ENCODE results near the gene RPL3. TPM values are rescaled to one million over a fixed set of nuclear protein-coding genes. Genes with fewer than 3 reads are reported as not detected.
A peak's percentile ranks its signal among the peaks of the same experiment; 100 is the strongest.

The RPL3 gene
- polyA plus RNA-seq, 1 donor: 3,924 TPM

GRCh38 chr22:39292561-39293074, 26.8 kb downstream of the RPL3 start:
- DNase-seq: peak; percentile 57 to 65
- no CpG with 5 or more reads among the region's 12 CpGs for WGBS (ENCODE audit: insufficient coverage, low lambda C conversion rate)
- Histone ChIP-seq H3K4me1 (ENCODE audit: control insufficient read depth, insufficient read depth, low read length) (peaks cover 21% of the 10 kb centered on the region), H3K4me3 (ENCODE audit: low read length) (no peak overlapping the region), H3K27me3 (ENCODE audit: control insufficient read depth, insufficient read depth, low read length) (no peaks in the 10 kb centered on the region), H3K36me3 (ENCODE audit: control insufficient read depth, insufficient read depth, low read length) (no peaks in the 10 kb centered on the region), H3K9me3 (ENCODE audit: control insufficient read depth, low read depth, low read length) (peaks cover 3% of the 10 kb centered on the region), H3K27ac (ENCODE audit: low read length) (no peak overlapping the region)

- H3K36me3 ChIP-seq (ENCODE audit: control insufficient read depth, insufficient read depth, low read length): no peaks in the 10 kb centered on the region
- H3K27ac ChIP-seq (ENCODE audit: low read length): no peak overlapping the region
- H3K9me3 ChIP-seq (ENCODE audit: control insufficient read depth, low read depth, low read length): peaks cover 3% of the 10 kb centered on the region
- H3K4me1 ChIP-seq (ENCODE audit: control insufficient read depth, insufficient read depth, low read length): peaks cover 15% of the 10 kb centered on the region
- H3K4me3 ChIP-seq (ENCODE audit: low read length): no peak overlapping the region
- no peak for DNase-seq
- WGBS (ENCODE audit: insufficient coverage, low lambda C conversion rate): no CpG with 5 or more reads among the region's 19 CpGs
- H3K27me3 ChIP-seq (ENCODE audit: control insufficient read depth, insufficient read depth, low read length): no peaks in the 10 kb centered on the region
Measured at GRCh38 chr22:39292031-39292462, 27.4 kb downstream of the RPL3 start.

GRCh38 chr22:39291523-39291922, 27.9 kb downstream of the RPL3 start:
- H3K9me3 ChIP-seq (ENCODE audit: control insufficient read depth, low read depth, low read length): peaks cover 3% of the 10 kb centered on the region
- no peak for DNase-seq
- H3K4me1 ChIP-seq (ENCODE audit: control insufficient read depth, insufficient read depth, low read length): peaks cover 14% of the 10 kb centered on the region
- WGBS (ENCODE audit: insufficient coverage, low lambda C conversion rate): no CpG with 5 or more reads among the region's 10 CpGs
- no peak overlapping the region for H3K4me3 ChIP-seq (ENCODE audit: low read length)
- no peak overlapping the region for H3K27ac ChIP-seq (ENCODE audit: low read length)
- H3K27me3 ChIP-seq (ENCODE audit: control insufficient read depth, insufficient read depth, low read length): no peaks in the 10 kb centered on the region
- no peaks in the 10 kb centered on the region for H3K36me3 ChIP-seq (ENCODE audit: control insufficient read depth, insufficient read depth, low read length)

- Histone ChIP-seq H3K4me1 (ENCODE audit: control insufficient read depth, insufficient read depth, low read length) (peaks cover 14% of the 10 kb centered on the region), H3K4me3 (ENCODE audit: low read length) (no peak overlapping the region), H3K9me3 (ENCODE audit: control insufficient read depth, low read depth, low read length) (peaks cover 3% of the 10 kb centered on the region), H3K27me3 (ENCODE audit: control insufficient read depth, insufficient read depth, low read length) (no peaks in the 10 kb centered on the region), H3K27ac (ENCODE audit: low read length) (no peak overlapping the region), H3K36me3 (ENCODE audit: control insufficient read depth, insufficient read depth, low read length) (no peaks in the 10 kb centered on the region)
- no peak for DNase-seq
- no CpG with 5 or more reads among the region's 17 CpGs for WGBS (ENCODE audit: insufficient coverage, low lambda C conversion rate)
Measured at GRCh38 chr22:39290724-39291161, 28.7 kb downstream of the RPL3 start.

- Histone ChIP-seq H3K4me3 (ENCODE audit: low read length) (no peak overlapping the region), H3K4me1 (ENCODE audit: control insufficient read depth, insufficient read depth, low read length) (peaks cover 14% of the 10 kb centered on the region), H3K36me3 (ENCODE audit: control insufficient read depth, insufficient read depth, low read length) (no peaks in the 10 kb centered on the region), H3K9me3 (ENCODE audit: control insufficient read depth, low read depth, low read length) (peaks cover 6% of the 10 kb centered on the region), H3K27ac (ENCODE audit: low read length) (no peak overlapping the region), H3K27me3 (ENCODE audit: control insufficient read depth, insufficient read depth, low read length) (no peaks in the 10 kb centered on the region)
- no CpG with 5 or more reads among the region's 16 CpGs for WGBS (ENCODE audit: insufficient coverage, low lambda C conversion rate)
- DNase-seq: no peak
Measured at GRCh38 chr22:39289975-39290720, 29.3 kb downstream of the RPL3 start.

GRCh38 chr22:39289533-39289932, 29.9 kb downstream of the RPL3 start:
- Histone ChIP-seq H3K27ac (ENCODE audit: low read length) (no peak overlapping the region), H3K4me3 (ENCODE audit: low read length) (no peak overlapping the region), H3K9me3 (ENCODE audit: control insufficient read depth, low read depth, low read length) (peaks cover 10% of the 10 kb centered on the region), H3K27me3 (ENCODE audit: control insufficient read depth, insufficient read depth, low read length) (no peaks in the 10 kb centered on the region), H3K4me1 (ENCODE audit: control insufficient read depth, insufficient read depth, low read length) (peaks cover 14% of the 10 kb centered on the region), H3K36me3 (ENCODE audit: control insufficient read depth, insufficient read depth, low read length) (no peaks in the 10 kb centered on the region)
- DNase-seq: no peak
- WGBS (ENCODE audit: insufficient coverage, low lambda C conversion rate): no CpG with 5 or more reads among the region's 14 CpGs

GRCh38 chr22:39288135-39288898, 31.1 kb downstream of the RPL3 start:
- H3K4me3 ChIP-seq (ENCODE audit: low read length): no peak overlapping the region
- H3K4me1 ChIP-seq (ENCODE audit: control insufficient read depth, insufficient read depth, low read length): peaks cover 14% of the 10 kb centered on the region
- H3K27ac ChIP-seq (ENCODE audit: low read length): no peak overlapping the region
- no peak for DNase-seq
- no peaks in the 10 kb centered on the region for H3K36me3 ChIP-seq (ENCODE audit: control insufficient read depth, insufficient read depth, low read length)
- WGBS (ENCODE audit: insufficient coverage, low lambda C conversion rate): 100% methylated on average over 1 of the region's 13 CpGs
- H3K27me3 ChIP-seq (ENCODE audit: control insufficient read depth, insufficient read depth, low read length): no peaks in the 10 kb centered on the region
- H3K9me3 ChIP-seq (ENCODE audit: control insufficient read depth, low read depth, low read length): peaks cover 10% of the 10 kb centered on the region

GRCh38 chr22:39287076-39287725, 32.2 kb downstream of the RPL3 start:
- peaks cover 10% of the 10 kb centered on the region for H3K9me3 ChIP-seq (ENCODE audit: control insufficient read depth, low read depth, low read length)
- peaks cover 6% of the 10 kb centered on the region for H3K4me1 ChIP-seq (ENCODE audit: control insufficient read depth, insufficient read depth, low read length)
- H3K27me3 ChIP-seq (ENCODE audit: control insufficient read depth, insufficient read depth, low read length): no peaks in the 10 kb centered on the region
- no peak for DNase-seq
- no peak overlapping the region for H3K4me3 ChIP-seq (ENCODE audit: low read length)
- H3K27ac ChIP-seq (ENCODE audit: low read length): no peak overlapping the region
- H3K36me3 ChIP-seq (ENCODE audit: control insufficient read depth, insufficient read depth, low read length): no peaks in the 10 kb centered on the region
- WGBS (ENCODE audit: insufficient coverage, low lambda C conversion rate): no CpG with 5 or more reads among the region's 8 CpGs

GRCh38 chr22:39284983-39285382, 34.4 kb downstream of the RPL3 start:
- no CpG with 5 or more reads among the region's 3 CpGs for WGBS (ENCODE audit: insufficient coverage, low lambda C conversion rate)

More at GRCh38 chr22:39284983-39285382, 34.4 kb downstream of the RPL3 start:
- Histone ChIP-seq H3K9me3 (ENCODE audit: control insufficient read depth, low read depth, low read length) (peaks cover 7% of the 10 kb centered on the region), H3K4me3 (ENCODE audit: low read length) (no peak overlapping the region), H3K27ac (ENCODE audit: low read length) (no peak overlapping the region), H3K27me3 (ENCODE audit: control insufficient read depth, insufficient read depth, low read length) (no peaks in the 10 kb centered on the region), H3K4me1 (ENCODE audit: control insufficient read depth, insufficient read depth, low read length) (no peaks in the 10 kb centered on the region), H3K36me3 (ENCODE audit: control insufficient read depth, insufficient read depth, low read length) (no peaks in the 10 kb centered on the region)
- no peak for DNase-seq

Measured in large intestine (tissue), 3 donors.